Choroid plexus epithelial cell (primary cell): ENCODE results near the gene FBLN2.
"Not testable (repeated sequence)": the region's sequence is repeated elsewhere in the genome, so short reads cannot be mapped to it uniquely, and the experiment has no call there.

Experiments used
- DNase-seq: peaks from one replicate; pipeline ENCODE4 v3.0.0-alpha.2; 2010; ENCODE audit warnings: low read depth
- H3K4me3 ChIP-seq: 2 replicates; pipeline ENCODE4 v1.5.1; 2011; ENCODE audit warnings: low read depth, mild to moderate bottlenecking, control low read depth, low read length, moderate library complexity
- TF ChIP-seq, protein P1 (sequence below): conservative IDR thresholded peaks from 2 replicates; pipeline ENCODE4 v1.5.1; 2011; ENCODE audit warnings: low read depth, mild to moderate bottlenecking, control low read depth, inconsistent platforms, low read length, moderate library complexity

Gene FBLN2

DNA sequence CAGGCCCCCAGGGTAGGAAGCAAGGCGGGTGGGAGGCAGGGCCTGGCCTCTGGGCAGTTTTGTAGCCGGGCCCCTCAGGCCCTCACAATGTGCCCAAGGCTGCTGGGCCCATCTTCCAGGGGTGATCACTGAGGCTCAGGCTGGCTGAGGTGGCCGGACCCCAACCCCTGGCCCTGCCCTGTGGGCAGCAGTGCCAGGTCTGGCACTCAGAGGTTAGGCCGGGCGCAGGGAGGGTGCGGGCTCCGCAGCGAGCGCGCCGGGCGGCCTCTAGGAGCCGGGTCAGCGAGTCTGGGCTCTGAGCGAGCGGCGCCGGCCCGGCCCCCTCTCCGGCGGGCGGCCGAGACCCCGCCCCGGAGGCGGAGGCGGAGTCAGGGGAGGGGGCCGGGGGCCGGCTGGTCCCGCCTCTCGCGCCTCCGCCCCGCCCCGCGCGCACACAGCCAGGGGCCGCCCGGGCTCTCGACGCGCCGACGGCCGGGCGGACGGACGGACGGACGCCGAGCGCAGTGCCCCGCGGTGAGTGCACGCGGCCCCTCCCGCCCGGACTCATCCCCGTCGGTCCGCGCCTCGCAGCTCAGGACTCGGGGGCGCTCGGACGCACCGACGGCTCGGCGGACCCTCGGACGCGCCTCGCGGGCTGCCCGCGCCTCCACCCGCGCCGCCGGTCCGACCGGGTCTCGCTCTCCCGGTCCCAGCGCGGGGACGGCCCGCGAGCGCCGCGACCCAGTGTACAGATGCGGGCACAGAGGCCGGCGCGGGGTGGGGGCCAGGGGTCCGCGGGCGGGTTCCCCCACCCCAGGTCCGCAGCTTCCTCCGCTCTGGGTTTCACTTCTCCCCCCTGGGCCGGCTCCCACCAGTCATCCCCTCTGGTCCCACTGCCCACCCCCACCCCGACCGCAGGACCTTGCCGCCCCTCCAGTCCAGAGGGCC is at the start of gene FBLN2:
FBLN2 (plus strand) TSS at position 430 of the 927 bp plus-strand sequence. CDS start 21,231 bp downstream, outside the sequence.
- H3K4me3 ChIP-seq, result peak within 1 kb of the TSS; percentile 49
- DNase-seq, result peak; percentile 55
- TF ChIP-seq, protein P1, sequence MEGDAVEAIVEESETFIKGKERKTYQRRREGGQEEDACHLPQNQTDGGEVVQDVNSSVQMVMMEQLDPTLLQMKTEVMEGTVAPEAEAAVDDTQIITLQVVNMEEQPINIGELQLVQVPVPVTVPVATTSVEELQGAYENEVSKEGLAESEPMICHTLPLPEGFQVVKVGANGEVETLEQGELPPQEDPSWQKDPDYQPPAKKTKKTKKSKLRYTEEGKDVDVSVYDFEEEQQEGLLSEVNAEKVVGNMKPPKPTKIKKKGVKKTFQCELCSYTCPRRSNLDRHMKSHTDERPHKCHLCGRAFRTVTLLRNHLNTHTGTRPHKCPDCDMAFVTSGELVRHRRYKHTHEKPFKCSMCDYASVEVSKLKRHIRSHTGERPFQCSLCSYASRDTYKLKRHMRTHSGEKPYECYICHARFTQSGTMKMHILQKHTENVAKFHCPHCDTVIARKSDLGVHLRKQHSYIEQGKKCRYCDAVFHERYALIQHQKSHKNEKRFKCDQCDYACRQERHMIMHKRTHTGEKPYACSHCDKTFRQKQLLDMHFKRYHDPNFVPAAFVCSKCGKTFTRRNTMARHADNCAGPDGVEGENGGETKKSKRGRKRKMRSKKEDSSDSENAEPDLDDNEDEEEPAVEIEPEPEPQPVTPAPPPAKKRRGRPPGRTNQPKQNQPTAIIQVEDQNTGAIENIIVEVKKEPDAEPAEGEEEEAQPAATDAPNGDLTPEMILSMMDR, result no peak

DNA sequence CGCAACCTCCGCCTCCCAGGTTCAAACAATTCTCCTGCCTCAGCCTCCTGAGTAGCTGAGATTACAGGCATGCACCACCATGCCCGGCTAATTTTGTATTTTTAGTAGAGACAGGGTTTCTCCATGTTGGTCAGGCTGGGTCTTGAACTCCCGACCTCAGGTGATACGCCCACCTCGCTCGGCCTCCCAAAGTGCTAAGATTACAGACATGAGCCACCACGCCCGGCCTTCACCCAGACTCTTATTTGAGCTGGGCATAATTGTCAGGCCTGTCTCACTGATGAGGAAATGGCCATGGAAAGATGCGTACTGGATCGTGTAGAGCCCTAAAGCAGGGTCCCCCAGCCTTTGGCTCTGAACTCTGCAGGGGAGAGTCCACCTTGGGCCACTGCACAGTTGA is 49.7 kb upstream of the FBLN2 start:
- H3K4me3 ChIP-seq, DNase-seq: not testable (repeated sequence)

DNA sequence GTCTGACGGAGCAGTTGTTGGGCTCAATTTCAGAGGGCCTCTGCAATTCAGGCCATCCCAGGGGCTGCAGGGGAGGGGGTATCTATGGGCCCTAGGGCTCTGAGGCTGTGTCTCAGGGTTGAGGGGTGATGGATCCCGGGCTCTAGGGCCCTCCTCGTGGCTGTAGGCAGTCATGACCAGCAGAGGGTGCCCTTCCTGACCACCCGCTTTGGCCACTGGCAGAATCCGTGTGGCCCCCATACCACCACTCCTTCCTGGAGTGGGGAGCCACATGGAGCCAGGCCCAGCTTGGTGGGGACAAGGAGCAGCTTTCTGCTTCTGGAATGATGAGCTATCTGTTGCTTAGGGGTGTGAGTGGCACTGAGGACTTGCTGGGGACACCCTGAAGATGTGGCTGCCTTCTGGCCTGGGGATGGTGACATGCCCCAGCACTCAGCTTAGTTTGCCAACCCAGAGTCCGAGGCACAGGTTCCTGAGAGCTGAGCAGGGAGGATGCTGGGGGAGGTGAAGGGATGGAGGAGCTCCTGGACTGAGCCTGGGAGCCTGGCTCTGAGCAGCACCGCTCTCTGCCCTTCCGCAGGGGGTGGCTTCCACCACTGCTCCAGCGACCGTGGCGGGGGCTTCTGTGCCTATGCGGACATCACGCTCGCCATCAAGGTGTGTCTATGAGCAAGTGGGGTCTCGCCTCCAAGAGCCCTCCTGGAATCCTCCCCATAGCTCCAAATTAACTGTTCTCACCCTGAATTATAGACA is 48.6 kb upstream of the FBLN2 start:
- TF ChIP-seq, protein P1, result peak; percentile 75
- H3K4me3 ChIP-seq, result no peak overlapping the region
- DNase-seq, result peak; percentile 35

DNA sequence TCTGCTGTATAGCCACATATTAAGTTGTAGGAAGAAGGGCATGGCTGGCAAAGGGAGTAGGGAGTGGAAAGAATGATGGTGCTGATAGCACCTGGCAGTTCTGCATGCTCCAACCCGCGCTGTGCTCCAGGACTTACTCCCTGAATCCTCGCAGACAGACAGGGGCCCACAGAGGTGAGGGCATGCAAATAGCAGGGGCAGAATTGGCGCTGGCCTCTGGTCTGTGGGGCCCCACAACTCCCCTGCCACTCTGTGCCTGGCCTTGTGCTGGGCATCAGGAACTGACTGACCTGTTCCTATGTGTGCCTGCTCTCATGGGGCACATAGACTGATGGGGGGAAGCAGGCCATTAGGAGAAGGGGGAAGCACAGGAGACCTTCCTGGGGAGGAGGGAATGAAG is 47.9 kb upstream of the FBLN2 start:
- no peak overlapping the region for H3K4me3 ChIP-seq
- no peak for DNase-seq
- TF ChIP-seq, protein P1, result no peak

DNA sequence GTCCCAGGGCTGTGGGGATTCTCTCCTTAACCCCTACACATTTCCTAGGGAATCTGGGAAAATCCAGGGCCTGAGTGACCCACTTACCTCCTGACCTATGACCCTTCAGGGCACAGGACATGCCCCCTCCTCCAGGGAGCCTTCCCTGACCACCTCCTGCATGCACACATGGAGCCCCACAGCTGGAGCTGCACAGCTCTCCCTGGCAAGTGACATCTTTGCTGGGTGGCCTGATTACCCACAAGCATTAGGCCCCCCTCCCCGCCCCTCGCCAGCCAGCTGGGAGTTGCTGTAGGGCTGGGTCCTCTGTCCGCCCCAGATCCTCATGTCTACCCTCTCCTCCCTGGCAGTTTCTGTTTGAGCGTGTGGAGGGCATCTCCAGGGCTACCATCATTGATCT is 47.4 kb upstream of the FBLN2 start:
- H3K4me3 ChIP-seq, result no peak overlapping the region
- DNase-seq, result no peak
- TF ChIP-seq, protein P1, result no peak

DNA sequence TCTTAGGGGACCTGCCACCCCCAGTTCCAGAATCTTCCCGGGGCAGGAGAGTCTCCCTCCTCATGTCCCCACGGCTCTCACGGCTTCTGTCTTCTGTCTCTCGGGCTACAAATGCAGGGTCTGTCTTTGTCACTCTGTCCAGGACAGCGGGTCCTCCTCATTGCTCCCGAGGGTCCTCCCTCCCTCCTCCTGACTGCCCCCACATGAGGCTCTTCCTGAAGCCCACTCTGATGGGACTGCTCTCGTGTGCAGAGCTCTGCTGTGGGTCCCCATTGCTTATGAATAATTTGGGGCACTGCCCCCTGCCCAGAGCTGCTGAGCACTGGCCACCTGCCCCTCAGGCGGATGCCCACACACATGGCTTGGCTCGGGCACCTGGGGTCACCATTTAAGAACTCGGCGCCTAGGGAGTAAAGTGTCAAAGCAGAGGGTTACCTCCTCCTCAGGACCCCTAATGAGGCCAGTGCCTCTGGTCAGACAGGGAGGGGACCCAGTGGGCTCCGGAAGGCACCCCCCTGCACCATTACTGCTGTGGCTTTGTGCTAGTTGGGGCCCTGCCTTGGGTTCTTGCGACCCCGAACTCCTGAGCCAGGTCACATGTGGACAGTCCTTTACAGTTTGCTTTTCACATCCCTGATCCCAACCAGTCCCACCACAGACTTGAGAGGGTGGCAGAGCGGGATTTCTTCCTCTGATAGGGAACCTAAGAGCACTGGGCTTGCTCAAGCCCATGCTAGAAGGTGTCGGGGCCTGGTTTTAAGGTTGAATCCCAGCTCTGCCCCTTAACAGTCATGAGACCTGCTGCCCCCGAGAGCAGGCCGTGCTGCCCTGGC is 46.8 kb upstream of the FBLN2 start:
- no peak overlapping the region for H3K4me3 ChIP-seq
- TF ChIP-seq, protein P1, result no peak
- DNase-seq, result no peak

DNA sequence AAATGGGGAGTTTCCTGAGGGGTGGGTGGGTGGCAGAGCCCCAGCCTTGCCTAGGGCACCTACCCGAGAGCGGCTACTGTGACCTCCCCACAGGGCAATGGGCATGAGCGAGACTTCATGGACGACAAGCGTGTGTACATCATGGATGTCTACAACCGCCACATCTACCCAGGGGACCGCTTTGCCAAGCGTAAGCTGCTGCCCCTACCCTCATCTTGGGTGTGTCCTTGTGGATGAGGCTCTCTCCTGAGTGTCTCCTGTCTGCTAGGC is 46.2 kb upstream of the FBLN2 start:
- TF ChIP-seq, protein P1, result no peak
- no peak overlapping the region for H3K4me3 ChIP-seq
- no peak for DNase-seq
